GM12892 (cell line): ENCODE results near the gene OPHN1.
"Not testable (repeated sequence)": the region's sequence is repeated elsewhere in the genome, so short reads cannot be mapped to it uniquely, and the experiment has no call there.

ENCODE experiments used
- DNase-seq: peaks from one replicate; pipeline ENCODE4 v3.0.0; 2011; ENCODE audit not compliant: insufficient read length
- FAIRE-seq: peaks from 2 replicates; lab custom pipeline; 2011; peaks lifted over from hg19 to GRCh38; lab: Jason Lieb, UNC
- POLR2A ChIP-seq: IDR thresholded peaks from 2 replicates; pipeline ENCODE4 v1.6.1; 2011; ENCODE audit warnings: low read depth, low read length, control low read depth
- POLR2AphosphoS5 ChIP-seq: IDR thresholded peaks from 2 replicates; pipeline ENCODE4 v1.6.1; 2011; ENCODE audit warnings: low read depth, low read length, control low read depth
- TAF1 ChIP-seq: IDR thresholded peaks from 2 replicates; pipeline ENCODE4 v1.6.1; 2011; ENCODE audit warnings: low read depth, mild to moderate bottlenecking, control low read depth, low read length, borderline replicate concordance

The OPHN1 gene

GRCh38 chrX:68419975-68420374 is 13.3 kb downstream of the OPHN1 start:
- no peak for DNase-seq
- TF ChIP-seq POLR2AphosphoS5 (no peak), TAF1 (no peak), POLR2A (no peak)
- FAIRE-seq, result no peak

- no peak for FAIRE-seq
- no peak for DNase-seq
- no peak for TF ChIP-seq POLR2AphosphoS5
- TF ChIP-seq TAF1, result no peak
- no peak for TF ChIP-seq POLR2A
These were observed 15.6 kb downstream of the OPHN1 start for GRCh38 chrX:68417651-68418050.

DNA sequence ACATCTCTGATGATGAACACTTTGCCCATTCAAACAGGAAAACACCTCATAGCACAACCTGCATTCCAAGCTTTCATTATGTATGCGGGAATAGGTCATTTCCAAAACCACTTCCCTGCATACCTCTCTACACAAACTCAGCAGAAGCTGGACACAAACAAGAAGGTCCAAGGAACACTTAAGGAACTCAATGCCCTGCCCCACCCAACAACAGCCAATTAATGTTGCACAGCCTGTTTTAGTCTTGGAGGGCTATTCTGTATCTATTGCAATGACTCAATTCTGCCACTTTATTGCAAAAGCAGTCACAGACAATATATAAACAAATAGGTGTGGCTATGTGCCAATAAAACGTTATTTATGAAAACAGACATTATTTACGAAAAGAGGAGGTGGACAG is 16.7 kb downstream of the OPHN1 start:
- TF ChIP-seq POLR2A (no peak), TAF1 (no peak), POLR2AphosphoS5 (no peak)
- DNase-seq, result no peak
- FAIRE-seq, result no peak

DNA sequence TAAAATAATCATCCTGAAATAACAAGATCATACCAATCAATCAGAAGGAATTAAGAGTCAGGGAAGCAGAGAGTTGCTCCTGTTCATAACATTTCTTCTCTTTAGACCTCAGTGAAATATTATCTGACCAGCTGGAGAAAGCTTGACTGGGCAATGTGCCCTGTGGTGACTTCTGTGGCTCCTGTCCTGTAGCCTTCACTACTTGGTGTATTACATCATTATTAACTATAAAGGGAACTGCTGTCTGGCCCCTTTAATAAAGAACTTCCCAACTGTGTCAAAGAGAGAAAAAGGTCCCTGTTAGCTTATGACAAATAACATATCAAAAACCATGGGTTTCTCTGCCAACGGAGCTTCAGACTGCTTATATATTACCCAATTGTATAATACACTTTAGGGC is 18.0 kb downstream of the OPHN1 start:
- no peak for FAIRE-seq
- no peak for DNase-seq
- no peak for TF ChIP-seq POLR2AphosphoS5
- TF ChIP-seq TAF1, result no peak
- no peak for TF ChIP-seq POLR2A

DNA sequence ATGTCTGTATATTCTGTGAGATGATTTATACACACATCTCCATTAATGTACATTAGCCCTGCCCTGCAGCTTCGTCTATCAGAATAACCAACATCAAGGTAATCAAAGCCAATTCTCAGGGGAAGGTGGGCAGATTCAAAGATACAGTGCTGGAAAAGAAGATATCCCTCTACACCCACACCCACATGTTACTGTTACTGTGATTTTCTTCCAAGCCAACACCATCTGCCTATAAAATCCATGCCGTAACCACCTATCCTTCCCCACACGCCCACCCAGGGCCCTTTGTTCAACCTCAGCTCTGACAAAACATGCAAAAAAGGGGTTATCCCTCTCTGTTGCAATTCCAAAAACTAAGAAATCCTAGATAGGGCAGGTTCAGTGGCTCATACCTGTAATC is 20.0 kb downstream of the OPHN1 start:
- FAIRE-seq (no peak), DNase-seq (no peak)
- TF ChIP-seq POLR2A (no peak), TAF1 (no peak), POLR2AphosphoS5 (no peak)

- TF ChIP-seq POLR2A (no peak), TAF1 (no peak), POLR2AphosphoS5 (no peak)
- no peak for FAIRE-seq
These were observed 21.6 kb downstream of the OPHN1 start for GRCh38 chrX:68411729-68412128.

DNA sequence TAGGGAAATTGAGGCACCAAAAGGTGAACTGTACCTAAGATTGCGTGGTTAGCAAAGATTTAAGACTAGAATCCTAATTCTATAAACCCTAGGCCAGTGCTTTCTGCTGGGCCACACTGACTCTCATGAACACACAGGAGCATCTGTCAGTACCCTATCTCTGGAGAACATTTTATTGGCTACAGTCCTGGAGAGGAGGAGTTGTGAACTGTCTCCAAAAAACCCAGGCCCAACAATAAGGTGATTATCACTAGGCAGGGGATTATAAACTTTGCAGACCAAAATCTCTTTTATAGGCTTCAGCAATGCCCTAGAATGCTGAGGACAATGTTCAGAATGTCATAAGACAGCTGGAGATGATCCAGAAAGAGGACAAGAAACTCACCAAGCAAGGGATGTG is 24.1 kb downstream of the OPHN1 start:
- TF ChIP-seq TAF1, result no peak
- TF ChIP-seq POLR2AphosphoS5, result no peak
- TF ChIP-seq POLR2A, result no peak
- FAIRE-seq (no peak), DNase-seq (no peak)

More at GRCh38 chrX:68411729-68412128, 21.6 kb downstream of the OPHN1 start:
- DNase-seq, result no peak

- DNase-seq (no peak), FAIRE-seq (no peak)
- TF ChIP-seq POLR2A, result no peak
- no peak for TF ChIP-seq TAF1
- no peak for TF ChIP-seq POLR2AphosphoS5
These were observed 29.8 kb downstream of the OPHN1 start for GRCh38 chrX:68403522-68403921.

DNA sequence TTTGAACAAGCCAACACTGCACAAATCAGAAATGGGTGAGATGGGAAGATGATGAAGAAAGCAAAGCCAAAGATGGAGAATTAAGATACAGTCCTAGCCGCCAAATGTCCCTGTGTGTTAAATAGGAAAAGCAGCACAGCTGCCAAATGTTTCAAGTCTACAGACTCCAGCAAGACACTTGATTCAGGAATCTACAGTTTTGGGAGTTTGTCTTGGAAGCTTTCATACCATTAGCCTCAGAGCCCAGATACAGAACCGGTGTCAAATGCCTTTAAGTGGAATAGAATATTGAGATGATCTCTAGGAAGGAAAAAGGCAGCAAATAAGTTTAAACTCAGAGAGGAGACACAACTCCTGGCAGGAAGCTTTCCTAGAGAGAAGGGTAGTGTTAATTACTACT is 30.3 kb downstream of the OPHN1 start:
- no peak for FAIRE-seq
- TF ChIP-seq POLR2A, result no peak
- no peak for TF ChIP-seq TAF1
- no peak for TF ChIP-seq POLR2AphosphoS5
- no peak for DNase-seq

DNA sequence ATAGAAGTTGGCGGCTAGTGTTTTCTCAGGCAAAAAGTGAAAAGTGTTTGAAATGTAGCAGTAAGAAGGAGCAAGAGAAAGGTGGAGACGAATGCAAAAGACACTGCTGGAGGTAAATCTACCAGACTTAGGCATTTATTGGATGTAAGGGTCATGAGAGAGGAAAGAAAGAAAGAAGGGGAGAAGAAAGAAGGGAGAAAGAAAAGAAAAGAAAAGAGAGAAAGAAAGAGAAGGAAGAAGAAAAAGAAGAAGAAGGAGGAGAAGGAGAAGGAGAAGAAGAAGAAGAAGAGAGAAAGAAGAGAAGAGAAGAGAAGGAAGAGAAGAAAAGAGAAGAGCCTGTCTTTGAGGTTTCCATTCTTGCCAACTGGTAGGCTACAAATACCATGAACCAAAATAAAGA is 31.2 kb downstream of the OPHN1 start:
- TF ChIP-seq POLR2A (no peak), POLR2AphosphoS5 (no peak), TAF1 (no peak)
- FAIRE-seq, result no peak
- DNase-seq, result no peak

DNA sequence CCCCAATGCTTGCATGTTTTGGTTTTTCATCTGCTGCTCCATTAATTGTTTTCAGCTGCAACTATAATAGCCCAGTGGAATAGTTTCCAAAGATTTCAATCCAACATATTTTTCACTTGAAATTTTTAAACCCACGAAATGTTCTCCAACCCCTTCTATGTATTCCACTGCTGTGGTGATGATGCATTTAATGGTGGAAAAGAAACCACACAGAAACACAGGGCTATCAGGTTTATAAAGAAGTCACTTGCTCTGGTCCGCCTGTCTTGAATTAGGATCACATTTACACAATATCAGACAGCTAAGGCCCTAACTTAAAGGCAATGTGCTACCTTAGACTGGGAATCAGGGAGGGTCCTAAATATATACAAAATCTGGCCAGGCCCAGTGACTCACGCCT is 35.0 kb downstream of the OPHN1 start:
- TF ChIP-seq POLR2AphosphoS5, result no peak
- no peak for TF ChIP-seq TAF1
- no peak for TF ChIP-seq POLR2A
- no peak for FAIRE-seq

DNA sequence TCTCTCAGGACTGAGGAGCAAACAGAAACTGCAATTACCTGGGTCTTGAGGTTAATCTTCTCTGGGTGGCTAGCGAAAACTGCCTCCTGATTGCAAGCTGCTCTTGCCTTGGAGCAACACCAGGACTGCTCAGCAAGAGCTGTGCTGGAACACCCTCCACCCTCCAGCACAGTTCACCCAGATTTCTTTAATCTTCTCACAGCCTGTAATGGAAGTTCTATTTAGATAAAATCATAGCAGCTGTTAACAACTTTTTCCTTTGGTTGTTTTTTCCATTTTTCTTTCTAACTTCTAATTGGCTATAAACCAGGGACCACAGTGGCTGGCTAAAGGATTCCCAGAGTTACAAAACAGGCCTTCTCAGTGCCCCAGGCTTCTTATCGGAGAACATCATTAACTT is 36.3 kb downstream of the OPHN1 start:
- no peak for DNase-seq
- FAIRE-seq, result no peak
- TF ChIP-seq POLR2AphosphoS5, result no peak
- no peak for TF ChIP-seq TAF1
- no peak for TF ChIP-seq POLR2A

More for the DNA sequence above, 35.0 kb downstream of the OPHN1 start:
- DNase-seq, result no peak

- FAIRE-seq, DNase-seq: not testable (repeated sequence)
These were observed 43.8 kb downstream of the OPHN1 start for GRCh38 chrX:68389419-68389960.
